ENCODE results near the gene TP53INP2.

GRCh38 chr20:34689486-34689885 lies 14.7 kb upstream of the TP53INP2 start:
- TF ChIP-seq CTCF (IDR thresholded peaks at IDR 0.05) (no peak), POLR2A (IDR thresholded peaks at IDR 0.05) (no peak)

All from uterus (tissue), 2 donors.